Esophagus muscularis mucosa (tissue), 4 donors: ENCODE data around the gene TFAP2A. TPM values are rescaled to one million over a fixed set of nuclear protein-coding genes. Genes with fewer than 3 reads are reported as not detected.
A peak's percentile ranks its signal among the peaks of the same experiment; 100 is the strongest.

ENCODE experiments used
- DNase-seq: peaks from one replicate; pipeline ENCODE4 v3.0.0-alpha.2; 2017; ENCODE audit errors: extremely low spot score
- H3K27ac ChIP-seq, 4 donors: fragments of 200-600 bp; sonication (generic); replicated peaks in 1 of 4; 1 replicate in 3 of 4; 2 replicates in 1 of 4; pipeline ENCODE4 v1.5.1; 2016 to 2019; ENCODE audit warnings: mild to moderate bottlenecking in 1 of 4
- H3K27me3 ChIP-seq, 4 donors: fragments of 200-600 bp; sonication (generic); one replicate each; pipeline versions ENCODE4 v1.5.1 to v1.6.0; 2016 to 2019
- H3K36me3 ChIP-seq, 4 donors: fragments of 200-600 bp; sonication (generic); one replicate each; pipeline ENCODE4 v1.5.1; 2016 to 2019
- H3K4me1 ChIP-seq, 4 donors: fragments of 200-600 bp; sonication (generic); one replicate each; pipeline ENCODE4 v1.5.1; 2016 to 2019
- H3K4me3 ChIP-seq, 4 donors: fragments of 200-600 bp; sonication (generic); 1 replicate in 2 of 4; 2 replicates in 2 of 4; pipeline ENCODE4 v1.5.1; 2016 to 2019; ENCODE audit warnings: mild to moderate bottlenecking in 4 of 4, moderate library complexity in 1 of 4
- H3K9me3 ChIP-seq, 4 donors: fragments of 200-600 bp; sonication (generic); 1 replicate in 3 of 4; 2 replicates in 1 of 4; pipeline ENCODE4 v1.5.1; 2016 to 2019
- EP300 ChIP-seq: sonication (generic); formaldehyde crosslinking; IDR thresholded peaks from one replicate; pipeline ENCODE4 v1.6.1; 2017; ENCODE audit warnings: antibody characterized with exemption
- POLR2A ChIP-seq: fragments of 450-650 bp; IDR thresholded peaks from one replicate; pipeline ENCODE4 v1.6.1; 2017; ENCODE audit warnings: antibody characterized with exemption, moderate library complexity, mild to moderate bottlenecking, low read depth
- POLR2AphosphoS5 ChIP-seq, 2 donors: sonication (generic); formaldehyde crosslinking; IDR thresholded peaks; one replicate each; pipeline ENCODE4 v1.6.1; 2017; ENCODE audit warnings: antibody characterized with exemption in 2 of 2
- WGBS: methylation state at CpG from one replicate; pipeline ENCODE4 v1.1.5; 2018; 5-methylcytosine and 5-hydroxymethylcytosine counted together
- intact Hi-C: fragments of 100-400 bp; cut with DNase I; formaldehyde crosslinking; loops from one replicate; pipeline ENCODE4 v1.15.1; 2023
- total RNA-seq, 4 donors: library from RNA; depleted of rRNA; stranded (reverse); fragments of >200 nt; gene quantifications; one replicate each; pipeline versions ENCODE4 v1.1.0 to v1.2.1, GENCODE V29; 2016
- TF ChIP-seq, protein P1 (sequence below), 3 experiments: fragments of 200-600 bp in 2 of 3; fragments of 450-650 bp in 1 of 3; sonication (generic) in 2 of 3; IDR thresholded peaks; one replicate each; pipeline ENCODE4 v1.5.1; 2017 to 2019; ENCODE audit warnings: antibody characterized with exemption in 3 of 3, mild to moderate bottlenecking in 2 of 3, moderate library complexity in 1 of 3

TFAP2A gene
- total RNA-seq, 4 donors from 2014 or later, result 0.69 to 3.0 (median 1.3) TPM

DNA sequence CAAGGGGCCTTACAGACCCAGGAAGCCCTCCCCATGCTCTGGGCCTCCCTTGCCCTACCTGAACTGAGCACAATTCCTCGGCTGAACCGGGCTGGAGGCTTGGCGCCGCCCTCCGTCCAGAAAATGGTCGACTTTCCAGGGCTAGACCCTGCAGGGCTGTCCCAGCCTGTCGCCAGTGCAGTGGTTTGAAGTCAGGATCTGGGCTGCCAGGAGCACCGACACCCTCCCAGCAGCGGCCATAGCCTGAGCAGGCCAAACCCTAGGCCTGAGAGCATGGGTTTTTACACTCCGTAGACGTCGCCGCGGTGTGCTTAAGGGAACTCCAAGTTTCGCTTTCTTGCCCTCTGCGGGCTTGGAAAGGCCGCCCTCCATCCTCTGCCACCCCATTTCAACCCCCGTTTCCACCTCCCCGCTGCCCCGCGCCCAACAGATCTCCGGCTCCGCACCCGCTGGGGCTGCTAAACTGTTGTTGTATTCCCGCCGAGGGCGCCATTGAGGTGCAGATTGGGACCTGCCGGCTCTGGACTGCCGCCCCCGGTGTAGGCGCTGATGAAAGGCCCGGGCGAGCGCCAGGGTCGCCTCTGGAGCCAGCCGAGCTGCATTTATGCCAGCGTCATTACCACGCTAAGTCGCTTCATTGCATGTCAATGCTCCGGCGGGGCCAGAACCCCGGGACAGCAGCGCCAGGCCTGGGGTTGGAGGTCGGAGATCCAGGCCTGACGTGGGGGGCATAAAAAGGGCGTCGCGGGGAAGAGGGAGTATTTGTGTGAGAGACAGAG lies 2.2 kb upstream of the TFAP2A start:
- intact Hi-C loops, result no loop called here
- WGBS, result 30% methylated on average over 37 of the region's 48 CpGs
- Histone ChIP-seq H3K27ac (no peak overlapping the region), H3K9me3 (no peaks in the 10 kb centered on the region), H3K4me1 (peaks cover 33 to 74% (median 48%) of the 10 kb centered on the region in 4 donors), H3K36me3 (no peaks in the 10 kb centered on the region), H3K4me3 (peak overlapping the region; percentile 19 to 36 (median 26)), H3K27me3 (peaks cover 9 to 100% (median 84%) of the 10 kb centered on the region in 4 donors)
- no peak for TF ChIP-seq POLR2AphosphoS5 (IDR thresholded peaks at IDR 0.05)
- no peak for TF ChIP-seq POLR2A
- TF ChIP-seq, protein P1, sequence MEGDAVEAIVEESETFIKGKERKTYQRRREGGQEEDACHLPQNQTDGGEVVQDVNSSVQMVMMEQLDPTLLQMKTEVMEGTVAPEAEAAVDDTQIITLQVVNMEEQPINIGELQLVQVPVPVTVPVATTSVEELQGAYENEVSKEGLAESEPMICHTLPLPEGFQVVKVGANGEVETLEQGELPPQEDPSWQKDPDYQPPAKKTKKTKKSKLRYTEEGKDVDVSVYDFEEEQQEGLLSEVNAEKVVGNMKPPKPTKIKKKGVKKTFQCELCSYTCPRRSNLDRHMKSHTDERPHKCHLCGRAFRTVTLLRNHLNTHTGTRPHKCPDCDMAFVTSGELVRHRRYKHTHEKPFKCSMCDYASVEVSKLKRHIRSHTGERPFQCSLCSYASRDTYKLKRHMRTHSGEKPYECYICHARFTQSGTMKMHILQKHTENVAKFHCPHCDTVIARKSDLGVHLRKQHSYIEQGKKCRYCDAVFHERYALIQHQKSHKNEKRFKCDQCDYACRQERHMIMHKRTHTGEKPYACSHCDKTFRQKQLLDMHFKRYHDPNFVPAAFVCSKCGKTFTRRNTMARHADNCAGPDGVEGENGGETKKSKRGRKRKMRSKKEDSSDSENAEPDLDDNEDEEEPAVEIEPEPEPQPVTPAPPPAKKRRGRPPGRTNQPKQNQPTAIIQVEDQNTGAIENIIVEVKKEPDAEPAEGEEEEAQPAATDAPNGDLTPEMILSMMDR (IDR thresholded peaks at IDR 0.05), result no peak
- TF ChIP-seq EP300, result no peak
- DNase-seq, result no peak

DNA sequence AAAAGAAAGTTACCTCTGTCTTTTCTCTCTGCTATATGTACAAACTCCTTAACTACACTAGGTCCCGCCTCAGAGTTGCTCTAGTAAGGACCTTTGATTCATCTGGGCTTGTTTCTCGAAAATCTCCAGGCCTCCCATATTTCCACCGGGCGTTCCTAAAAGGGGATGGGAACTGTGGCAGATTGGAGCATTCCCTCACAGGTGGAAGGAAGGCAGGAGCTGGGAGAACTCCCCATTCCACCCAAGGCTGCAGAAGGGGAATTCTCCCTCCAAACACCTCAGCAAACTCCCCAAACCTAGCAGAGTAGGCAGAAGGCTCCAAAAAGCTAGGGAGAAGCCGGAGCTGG lies 1.6 kb upstream of the TFAP2A start:
- H3K27ac ChIP-seq, result no peak overlapping the region
- H3K4me3 ChIP-seq, result peak overlapping the region in 1 of 4 donors; percentile 25
- intact Hi-C loops, result no loop called here
- no peak for DNase-seq
- H3K27me3 ChIP-seq, result peaks cover 9 to 100% (median 82%) of the 10 kb centered on the region in 4 donors
- H3K4me1 ChIP-seq, result peaks cover 36 to 75% (median 52%) of the 10 kb centered on the region in 4 donors
- TF ChIP-seq POLR2A (no peak), EP300 (no peak), POLR2AphosphoS5 (IDR thresholded peaks at IDR 0.05) (no peak)
- TF ChIP-seq, protein P1 (IDR thresholded peaks at IDR 0.05), result no peak
- no peaks in the 10 kb centered on the region for H3K36me3 ChIP-seq
- no peaks in the 10 kb centered on the region for H3K9me3 ChIP-seq
- WGBS, result 48% methylated on average over 5 of the region's 5 CpGs

DNA sequence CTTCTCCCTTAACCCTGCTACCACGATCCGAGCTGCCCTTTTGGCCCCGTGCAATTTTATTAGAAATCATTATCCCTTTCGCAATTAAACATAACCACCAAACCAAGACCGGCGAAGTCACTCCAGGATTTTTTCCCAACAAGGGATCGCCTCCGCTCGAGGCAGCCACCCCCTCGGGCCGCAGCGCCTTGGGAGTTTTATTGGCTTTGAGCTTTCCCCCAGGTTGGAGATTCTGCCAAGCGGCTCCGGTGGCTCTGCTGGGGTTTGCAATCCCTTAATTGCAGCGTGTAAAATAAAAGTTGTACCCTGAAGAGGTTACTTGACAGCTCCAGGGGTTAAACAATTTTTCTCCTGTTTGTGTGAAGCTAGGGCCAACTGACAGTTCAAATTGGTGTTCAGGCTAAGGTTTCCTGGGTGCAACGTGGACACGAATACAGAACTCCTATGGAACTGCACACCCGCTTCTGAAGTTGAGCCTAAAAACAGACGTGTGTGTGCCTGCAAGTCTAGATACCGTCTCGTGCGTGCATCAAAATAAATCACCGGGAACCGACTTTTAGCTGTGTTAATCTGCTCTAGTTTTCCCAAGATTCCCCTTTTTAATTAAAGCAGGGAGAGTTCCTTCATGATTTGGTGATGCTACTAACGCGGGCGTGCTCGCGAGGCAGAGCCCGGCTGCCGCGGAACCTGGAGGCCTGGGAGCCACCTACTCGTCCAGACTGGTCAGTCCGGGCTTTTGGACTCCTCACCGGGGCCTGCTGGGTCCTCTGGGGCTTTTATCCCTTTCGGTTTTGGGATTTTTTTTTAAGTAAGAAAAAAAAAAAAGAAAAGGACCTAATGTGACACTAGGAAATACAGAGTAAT lies 975 bp upstream of the TFAP2A start:
- DNase-seq, result no peak
- Histone ChIP-seq H3K4me1 (peaks cover 42 to 76% (median 59%) of the 10 kb centered on the region in 4 donors), H3K27ac (no peak overlapping the region), H3K27me3 (peaks cover 9 to 100% (median 82%) of the 10 kb centered on the region in 4 donors), H3K36me3 (no peaks in the 10 kb centered on the region), H3K4me3 (peak overlapping the region; percentile 62 to 78 (median 65)), H3K9me3 (no peaks in the 10 kb centered on the region)
- no peak for TF ChIP-seq EP300
- TF ChIP-seq POLR2A, result no peak
- TF ChIP-seq POLR2AphosphoS5 (IDR thresholded peaks at IDR 0.05), result no peak
- TF ChIP-seq, protein P1 (IDR thresholded peaks at IDR 0.05), result no peak
- intact Hi-C loops, result no loop called here
- WGBS, result 26% methylated on average over 33 of the region's 36 CpGs

DNA sequence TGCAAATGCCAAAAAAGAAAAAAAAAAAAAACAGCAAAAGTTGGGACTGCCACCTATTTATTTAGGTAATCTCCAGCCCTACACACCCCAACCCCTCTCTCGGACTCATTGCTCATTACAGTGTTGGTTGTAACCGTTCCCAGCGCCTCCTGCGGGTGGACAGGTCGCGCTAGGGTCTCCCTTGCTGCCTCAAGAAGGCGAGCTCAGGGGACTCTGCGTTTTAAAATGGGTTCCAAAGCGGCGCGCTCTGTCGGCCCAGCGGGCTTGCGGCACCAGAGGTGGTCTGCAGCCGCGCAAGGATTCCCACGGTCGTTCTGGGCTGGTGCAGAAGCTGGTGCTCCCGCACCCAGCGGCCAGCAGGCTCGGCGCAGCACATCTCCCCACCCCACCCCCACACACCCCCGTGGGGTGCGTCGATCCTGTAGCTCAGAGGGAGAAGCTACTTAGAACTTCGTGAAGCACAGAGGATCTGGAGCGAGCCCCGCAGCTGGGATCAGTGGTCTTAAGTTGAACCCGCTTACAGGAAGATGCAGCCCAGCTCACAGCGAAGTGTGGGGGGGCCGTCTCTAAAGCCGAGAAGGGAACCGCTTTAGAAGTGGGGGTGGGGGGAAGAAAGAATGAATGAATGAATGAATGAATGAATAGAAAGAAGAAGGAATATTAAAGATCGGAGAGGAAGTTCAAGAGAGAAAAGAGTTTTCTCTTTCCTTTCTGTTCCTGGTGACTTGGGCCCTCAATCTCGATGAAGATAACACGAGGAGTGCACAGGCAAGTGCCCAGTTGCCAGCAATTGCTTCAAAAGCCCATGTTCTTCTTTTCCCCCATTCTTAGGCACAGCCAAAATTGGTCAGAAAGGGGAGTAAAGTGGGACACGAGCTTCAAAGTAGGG lies 780 bp downstream of the TFAP2A start:
- no peaks in the 10 kb centered on the region for H3K9me3 ChIP-seq
- 3% methylated on average over 26 of the region's 37 CpGs for WGBS
- H3K4me1 ChIP-seq, result peaks cover 42 to 74% (median 60%) of the 10 kb centered on the region in 4 donors
- TF ChIP-seq, protein P1 (IDR thresholded peaks at IDR 0.05), result no peak
- TF ChIP-seq POLR2A, result no peak
- no peak for TF ChIP-seq EP300
- TF ChIP-seq POLR2AphosphoS5 (IDR thresholded peaks at IDR 0.05), result no peak
- H3K27ac ChIP-seq, result no peak overlapping the region
- H3K4me3 ChIP-seq, result peak overlapping the region; percentile 62 to 78 (median 65)
- no peaks in the 10 kb centered on the region for H3K36me3 ChIP-seq
- no peak for DNase-seq
- intact Hi-C loops, result no loop called here
- peaks cover 16 to 100% (median 82%) of the 10 kb centered on the region in 4 donors for H3K27me3 ChIP-seq
